DMS53 (cell line): ENCODE measurements around the gene ZFYVE28.

Source experiments
- DNase-seq: peaks from one replicate; lab custom pipeline; 2025; lab: John Stamatoyannopoulos, UW

ZFYVE28 gene

DNA sequence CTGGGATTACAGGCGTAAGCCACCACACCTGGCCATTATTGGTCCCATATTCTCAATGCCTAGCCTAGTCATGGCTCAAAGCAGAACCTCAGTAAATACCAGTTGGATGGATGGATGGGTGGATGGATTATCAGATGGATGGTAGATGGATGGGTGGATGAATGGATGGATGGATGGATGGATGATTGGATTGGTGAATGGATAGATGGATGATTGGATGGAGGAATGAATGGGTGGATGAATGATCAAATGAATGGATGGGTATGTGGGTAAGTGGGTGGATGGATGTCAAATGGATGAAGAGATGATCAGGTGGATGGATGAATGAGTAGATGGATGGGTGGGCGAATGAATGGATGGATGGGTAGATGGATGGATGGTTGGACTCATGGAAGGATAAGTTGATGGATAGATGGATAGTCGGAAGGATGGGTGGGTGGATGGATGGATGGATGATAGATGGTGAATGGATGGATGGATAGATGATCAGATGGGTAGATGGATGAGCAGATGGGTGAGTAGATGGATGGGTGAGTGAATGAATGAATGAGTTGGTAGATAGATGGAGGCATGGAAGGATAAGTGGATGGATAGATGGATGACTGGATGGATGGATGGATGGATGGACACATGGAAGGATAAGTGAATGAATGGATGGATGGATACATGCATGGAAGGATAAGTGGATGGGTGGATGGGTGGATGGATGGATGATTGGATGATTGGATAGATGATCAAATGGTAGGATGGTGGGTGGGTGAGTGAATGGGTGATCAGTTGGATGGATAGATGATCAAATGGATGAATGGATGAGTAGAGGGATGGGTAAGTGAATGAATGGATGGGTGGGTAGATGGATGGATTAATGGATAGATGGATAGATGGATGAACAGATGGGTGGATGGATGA, 28.5 kb upstream of the ZFYVE28 start:
- no peak for DNase-seq

- DNase-seq = no peak
Observed at GRCh38 chr4:2445571-2445970, 27.1 kb upstream of the ZFYVE28 start.

DNA sequence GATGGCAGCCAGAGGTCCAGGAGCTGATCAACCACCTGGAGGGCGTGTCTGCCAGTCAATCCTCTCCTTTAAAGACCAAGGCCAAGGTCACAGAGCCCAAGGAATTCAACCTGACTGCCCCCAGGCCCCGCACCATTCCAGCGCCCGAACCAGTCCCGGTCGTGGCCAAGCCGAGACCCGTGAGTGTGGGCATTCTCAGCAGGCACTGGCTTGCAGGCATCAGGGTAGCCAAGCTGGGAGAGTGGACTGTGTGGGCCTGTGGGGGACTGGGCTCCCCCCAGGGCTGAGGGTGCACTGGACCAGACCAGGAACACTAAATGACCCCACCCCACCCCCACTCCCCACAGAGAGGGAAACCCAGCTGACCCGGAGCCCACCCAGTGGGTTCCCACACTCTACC, 26.7 kb upstream of the ZFYVE28 start:
- no peak for DNase-seq

DNA sequence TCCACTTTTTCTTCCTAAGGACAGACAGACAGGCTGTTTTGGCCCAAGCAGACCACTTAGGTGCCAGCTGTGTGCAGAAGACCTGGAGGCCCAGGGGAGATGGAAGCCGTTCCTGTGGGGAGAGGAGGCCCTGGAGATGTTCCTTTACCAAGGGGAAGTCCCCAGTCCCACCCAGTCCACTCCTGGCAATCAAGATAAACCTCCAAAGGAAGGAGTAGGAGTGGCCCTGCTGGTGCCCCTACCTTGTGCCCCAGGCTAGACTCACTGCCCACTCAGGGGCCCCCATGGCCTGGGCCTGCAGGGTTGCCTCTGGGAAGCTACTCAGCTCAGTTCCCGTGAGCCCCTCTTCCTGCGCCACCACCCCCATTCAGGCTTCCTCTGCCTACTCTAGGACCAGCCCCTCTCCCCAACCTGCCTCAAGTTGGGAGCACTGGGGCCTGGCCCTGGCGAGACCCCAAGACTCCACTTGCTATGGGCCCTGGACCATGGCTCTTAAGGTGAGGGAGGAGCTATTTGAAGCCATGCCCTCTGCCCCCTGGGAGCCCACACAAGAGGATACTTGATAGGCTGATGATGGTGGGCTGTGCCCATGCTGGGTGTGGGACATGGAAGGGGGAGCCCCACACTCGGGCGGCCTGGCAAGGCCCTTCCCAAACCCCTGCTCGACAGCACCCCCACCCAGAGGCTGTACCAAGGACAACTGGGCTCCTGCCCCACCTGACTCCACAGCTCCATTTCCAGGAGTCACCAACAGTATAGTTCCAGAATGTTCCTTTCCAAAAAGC, 25.7 kb upstream of the ZFYVE28 start:
- DNase-seq = no peak

- no peak for DNase-seq
Observed at GRCh38 chr4:2443061-2443730, 24.8 kb upstream of the ZFYVE28 start.

GRCh38 chr4:2442175-2442993, 23.9 kb upstream of the ZFYVE28 start:
- DNase-seq = no peak

DNA sequence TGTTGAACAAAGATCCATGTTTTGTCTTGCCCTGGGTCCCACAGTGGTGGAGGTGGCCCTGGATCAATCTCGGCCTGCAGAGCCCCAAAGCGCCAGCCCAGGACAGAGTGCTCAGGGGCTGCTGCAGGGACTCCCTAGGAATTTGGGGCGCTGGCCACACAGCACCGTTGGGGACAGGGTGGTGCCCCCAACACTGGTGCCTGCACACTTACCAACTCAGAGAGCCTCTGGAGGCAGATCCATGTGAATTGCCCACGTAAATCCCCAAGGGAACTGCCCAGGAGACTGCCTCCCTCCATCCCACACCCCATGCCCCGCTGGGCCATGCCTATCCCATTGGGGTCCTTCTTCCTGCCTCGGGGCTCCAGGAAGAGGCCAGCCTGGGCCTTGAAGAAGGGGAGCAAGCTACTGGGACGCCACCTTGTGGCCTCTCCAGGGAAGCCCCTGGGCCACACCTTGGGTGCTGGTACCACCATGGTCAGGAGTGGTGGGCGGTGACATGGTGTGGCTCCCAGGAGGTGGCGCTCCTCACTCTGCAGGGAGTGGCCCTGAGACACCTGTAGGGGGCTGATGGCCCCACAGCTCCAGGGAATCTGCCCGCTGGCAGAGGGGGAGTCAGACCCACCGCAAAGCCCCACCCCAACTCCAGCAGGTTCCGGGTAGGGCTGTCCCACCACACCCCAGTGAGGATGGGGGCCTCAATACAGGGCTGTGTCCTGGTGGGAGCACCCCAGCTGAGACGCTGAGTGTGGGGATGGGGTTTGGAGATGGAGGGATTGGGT, 23.1 kb upstream of the ZFYVE28 start:
- DNase-seq = peak; percentile 92

DNA sequence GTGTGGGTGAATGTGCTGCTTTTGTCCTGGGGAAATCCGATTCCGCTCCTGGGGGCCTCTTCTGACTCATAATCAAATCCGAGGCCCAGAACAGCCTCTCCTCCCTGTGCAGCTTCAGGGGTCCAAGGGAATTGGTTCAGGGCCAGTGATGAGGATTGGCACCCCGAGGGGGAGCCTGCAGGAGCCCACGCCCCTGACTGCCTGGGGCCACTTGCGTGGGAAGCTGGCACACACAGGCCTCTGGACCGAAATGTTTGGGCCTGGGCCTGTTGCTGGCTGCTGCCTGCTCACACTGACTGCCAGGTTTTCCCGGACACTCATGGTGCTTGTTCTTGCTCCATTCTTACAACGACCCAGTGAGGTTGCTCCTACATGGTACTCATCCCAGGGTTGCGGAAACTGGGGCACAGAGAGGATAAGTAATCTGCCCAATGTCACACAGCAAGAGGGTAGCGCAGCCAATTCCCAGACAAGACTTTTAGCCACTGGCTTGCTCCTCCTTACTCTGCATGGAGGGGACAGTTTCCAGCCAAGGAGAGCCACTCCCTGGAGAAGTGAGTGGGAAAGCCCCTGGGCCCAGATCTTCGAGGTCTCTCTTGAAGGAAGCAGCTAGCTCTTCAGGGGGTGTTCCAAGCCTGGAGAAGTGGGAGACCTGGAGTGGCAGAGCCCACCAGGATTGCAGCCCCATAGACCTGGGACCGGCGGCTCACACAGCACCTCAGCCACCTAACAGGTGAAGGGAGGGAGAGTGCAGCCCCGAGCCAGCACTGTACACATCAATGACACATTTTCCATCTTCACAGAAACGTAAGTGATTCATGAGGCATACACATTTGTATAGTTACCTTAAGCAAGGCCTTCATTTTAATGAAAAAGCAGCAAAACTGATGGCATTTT, 20.6 kb upstream of the ZFYVE28 start:
- no peak for DNase-seq

DNA sequence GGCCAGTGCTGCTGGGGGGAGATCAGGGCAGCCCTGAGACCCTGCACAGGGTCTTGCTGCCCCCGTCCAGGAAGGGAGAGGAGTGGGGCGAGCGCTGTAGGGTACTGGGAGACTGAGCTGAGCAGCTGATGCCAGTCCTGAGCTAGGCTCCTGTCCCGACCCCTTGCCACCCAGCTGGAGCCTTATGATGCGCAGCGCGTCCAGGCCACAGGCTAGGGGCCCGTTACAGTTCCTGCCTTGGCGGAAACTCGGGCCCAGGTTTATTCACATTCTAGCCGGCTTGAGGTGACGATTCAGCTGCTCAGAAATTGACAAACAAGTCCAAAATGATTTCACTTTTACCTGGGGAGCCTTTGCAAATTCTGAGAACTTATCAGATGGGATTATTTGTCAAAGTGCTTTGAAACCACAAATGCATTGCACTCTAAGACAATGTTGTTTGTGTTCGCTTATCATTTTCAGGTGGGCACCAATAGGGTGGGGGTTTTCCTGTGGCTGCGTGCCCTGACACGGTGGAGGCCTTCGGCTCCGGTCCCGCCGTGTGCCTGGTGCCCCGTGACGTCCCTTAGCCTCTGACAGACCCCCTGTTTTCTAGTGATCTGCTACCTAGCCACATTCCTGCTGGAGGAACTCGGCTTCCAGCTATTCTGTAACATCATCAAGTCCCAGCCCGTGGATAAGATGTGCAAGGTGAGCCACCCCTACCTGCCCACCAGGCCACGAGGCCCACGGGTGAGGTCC, 19.2 kb upstream of the ZFYVE28 start:
- no peak for DNase-seq

- DNase-seq = no peak
Observed at GRCh38 chr4:2436761-2437474, 18.5 kb upstream of the ZFYVE28 start.

GRCh38 chr4:2436301-2436700, 17.9 kb upstream of the ZFYVE28 start:
- DNase-seq = peak; percentile 77

DNA sequence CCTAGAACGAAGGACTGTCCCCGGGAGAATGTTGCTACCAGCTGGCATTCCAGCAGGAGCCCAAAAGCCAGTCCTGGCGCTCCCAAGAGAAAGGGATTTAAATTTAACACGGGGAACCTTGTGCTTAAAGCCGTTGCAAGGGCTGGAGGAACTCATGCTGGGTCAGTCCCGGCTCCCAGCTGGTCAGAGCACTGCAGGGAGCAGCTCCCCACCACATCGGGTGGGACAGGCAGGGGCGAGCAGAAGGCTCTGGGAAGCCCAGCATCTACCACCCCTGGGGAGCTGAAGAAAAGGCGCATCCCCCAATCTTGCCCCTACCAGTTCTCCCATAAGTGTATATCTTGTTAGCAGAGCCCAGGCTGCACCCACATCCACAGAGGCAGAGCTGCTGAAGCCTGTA, 16.0 kb upstream of the ZFYVE28 start:
- DNase-seq = no peak

DNA sequence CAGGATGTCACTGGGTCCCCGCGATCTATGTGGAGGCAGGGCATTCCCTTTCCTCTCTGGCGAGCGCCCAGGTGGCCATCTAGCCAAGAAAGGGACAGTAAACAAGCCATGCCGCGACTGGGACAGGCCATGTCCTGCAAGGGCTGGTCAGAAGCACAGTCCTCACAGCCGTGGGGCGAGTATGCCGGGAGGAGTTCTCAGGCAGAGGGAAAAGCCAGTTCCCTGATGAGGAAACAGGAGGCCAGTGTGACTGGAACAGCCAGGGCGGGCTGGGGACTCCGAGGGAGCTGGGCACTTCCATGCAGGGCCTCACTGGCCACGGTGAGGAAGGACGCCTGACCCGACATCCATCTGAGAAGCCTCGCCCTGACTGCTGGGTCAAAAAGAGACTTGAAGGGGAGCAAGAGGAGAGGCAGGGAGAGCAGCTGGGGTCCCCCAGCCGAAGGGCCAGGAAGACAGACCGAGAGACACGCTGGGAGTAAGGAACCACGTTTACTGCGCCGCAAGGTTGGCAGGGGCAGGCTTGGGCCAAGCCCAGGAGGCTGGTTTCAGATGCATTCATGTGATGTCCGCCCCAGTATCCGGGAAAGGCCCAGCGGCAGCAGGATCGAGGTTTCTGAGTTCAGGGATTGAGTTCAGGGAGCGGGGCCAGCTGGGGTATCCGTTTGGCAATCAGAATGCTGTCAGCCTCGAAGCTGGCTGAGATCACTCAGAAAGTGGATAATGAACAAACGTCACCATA, 15.3 kb upstream of the ZFYVE28 start:
- no peak for DNase-seq

DNA sequence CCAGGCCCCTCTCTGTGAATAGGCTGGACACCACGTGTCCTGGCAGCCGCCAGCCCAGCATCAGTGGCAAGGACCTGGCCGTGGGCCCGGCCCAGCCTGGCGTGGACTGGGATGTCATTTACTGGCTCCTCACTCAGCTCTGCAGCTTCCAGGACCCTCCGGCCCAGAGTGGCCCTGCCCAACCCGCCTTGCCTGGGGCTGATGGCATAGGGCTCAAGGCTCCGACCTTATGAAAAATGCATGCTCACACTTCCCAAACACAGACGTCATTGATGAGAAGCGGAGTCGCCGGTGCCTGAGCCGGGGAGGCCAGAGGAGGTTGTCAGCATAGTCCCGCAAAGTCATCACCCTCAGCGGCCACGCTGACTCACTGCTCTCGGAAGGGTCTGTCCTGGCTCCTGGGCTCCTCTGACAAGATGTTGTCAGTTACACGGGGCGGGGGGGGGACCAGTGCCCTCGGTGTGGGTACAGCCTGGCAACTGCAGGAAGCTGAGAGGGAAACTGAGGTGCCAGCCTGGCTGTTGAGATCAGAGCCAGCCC, 14.6 kb upstream of the ZFYVE28 start:
- DNase-seq = no peak

DNA sequence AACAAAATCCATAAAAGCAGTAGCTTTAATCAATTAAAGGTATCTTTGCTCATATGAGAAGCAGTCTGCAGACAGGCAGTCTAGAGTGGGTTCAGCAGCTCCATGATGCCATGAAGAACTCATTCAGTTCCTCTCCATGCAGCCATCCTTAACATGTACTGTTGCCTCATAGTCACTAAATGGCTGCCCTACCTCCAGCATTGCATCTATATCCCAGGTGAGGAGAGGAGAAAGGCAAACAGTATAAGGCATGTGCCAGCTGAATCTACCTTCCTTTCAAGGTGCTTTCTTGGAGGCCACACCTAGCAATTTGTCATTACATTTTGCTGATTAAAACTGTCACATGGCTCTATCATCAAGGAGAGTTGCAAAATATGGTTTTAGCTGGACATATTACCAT, 13.6 kb upstream of the ZFYVE28 start:
- no peak for DNase-seq

- peak; percentile 38 for DNase-seq
Observed at GRCh38 chr4:2429945-2430757, 11.7 kb upstream of the ZFYVE28 start.
